ENCODE results near the gene HAUS7.

GRCh38 chrX:153445106-153445855 is 25.1 kb downstream of the HAUS7 start:
- TF ChIP-seq EZH2 (IDR thresholded peaks at IDR 0.05) (no peak), POLR2AphosphoS5 (IDR thresholded peaks at IDR 0.05; ENCODE audit: borderline replicate concordance, low read depth, low read length) (no peak)

Measured in SK-N-MC (cell line).